ENCODE measurements around the gene HPGDS.
A peak's percentile ranks its signal among the peaks of the same experiment; 100 is the strongest.

HPGDS gene

DNA sequence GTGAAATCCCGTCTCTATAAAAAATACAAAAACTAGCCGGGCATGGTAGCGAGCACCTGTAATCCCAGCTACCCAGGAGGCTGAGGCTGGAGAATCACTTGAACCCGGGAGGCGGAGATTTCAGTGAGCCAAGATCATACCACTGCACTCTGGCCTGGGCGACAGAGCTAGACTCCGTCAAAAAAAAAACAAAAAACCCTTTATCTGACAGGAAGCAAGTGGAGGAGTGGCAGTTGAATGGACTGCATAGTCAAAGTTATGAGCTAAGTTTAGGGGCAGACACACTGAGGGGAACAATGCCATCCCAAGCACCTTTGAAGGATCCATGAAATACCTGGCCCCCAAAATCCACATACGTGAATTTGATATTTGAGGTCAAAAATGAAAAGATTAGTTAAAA, 7.5 kb upstream of the HPGDS start:
- H3K4me3 ChIP-seq (replicated peaks in 1 of 2; ENCODE audit: low read depth in 2 of 2, low read length in 2 of 2) = no peak overlapping the region
- DNase-seq (ENCODE audit: low read depth in 2 of 2) = no peak
- TF ChIP-seq, protein P1, sequence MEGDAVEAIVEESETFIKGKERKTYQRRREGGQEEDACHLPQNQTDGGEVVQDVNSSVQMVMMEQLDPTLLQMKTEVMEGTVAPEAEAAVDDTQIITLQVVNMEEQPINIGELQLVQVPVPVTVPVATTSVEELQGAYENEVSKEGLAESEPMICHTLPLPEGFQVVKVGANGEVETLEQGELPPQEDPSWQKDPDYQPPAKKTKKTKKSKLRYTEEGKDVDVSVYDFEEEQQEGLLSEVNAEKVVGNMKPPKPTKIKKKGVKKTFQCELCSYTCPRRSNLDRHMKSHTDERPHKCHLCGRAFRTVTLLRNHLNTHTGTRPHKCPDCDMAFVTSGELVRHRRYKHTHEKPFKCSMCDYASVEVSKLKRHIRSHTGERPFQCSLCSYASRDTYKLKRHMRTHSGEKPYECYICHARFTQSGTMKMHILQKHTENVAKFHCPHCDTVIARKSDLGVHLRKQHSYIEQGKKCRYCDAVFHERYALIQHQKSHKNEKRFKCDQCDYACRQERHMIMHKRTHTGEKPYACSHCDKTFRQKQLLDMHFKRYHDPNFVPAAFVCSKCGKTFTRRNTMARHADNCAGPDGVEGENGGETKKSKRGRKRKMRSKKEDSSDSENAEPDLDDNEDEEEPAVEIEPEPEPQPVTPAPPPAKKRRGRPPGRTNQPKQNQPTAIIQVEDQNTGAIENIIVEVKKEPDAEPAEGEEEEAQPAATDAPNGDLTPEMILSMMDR (IDR thresholded peaks at IDR 0.05; ENCODE audit: low read depth, low read length) = no peak

DNA sequence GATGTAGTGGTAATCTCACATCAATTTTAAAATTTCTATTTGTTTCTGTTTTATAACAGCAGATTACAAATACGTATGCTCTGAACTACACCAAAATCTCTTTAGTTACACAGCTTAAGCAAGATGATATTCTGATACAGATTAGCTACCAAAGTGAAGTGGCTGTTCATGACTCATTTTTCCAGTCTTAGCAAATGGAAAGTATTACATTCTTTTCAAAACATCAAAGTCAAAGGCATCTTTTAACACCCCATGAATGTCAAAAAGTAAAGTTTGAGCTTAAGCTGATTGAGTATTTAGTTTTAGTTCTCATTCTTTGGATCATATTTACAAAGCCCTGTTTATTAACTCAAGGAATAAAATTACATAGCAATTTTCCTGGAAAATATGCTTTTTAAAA, 6.6 kb upstream of the HPGDS start:
- H3K4me3 ChIP-seq (replicated peaks in 1 of 2; ENCODE audit: low read depth in 2 of 2, low read length in 2 of 2) = no peak overlapping the region
- TF ChIP-seq, protein P1 (IDR thresholded peaks at IDR 0.05; ENCODE audit: low read depth, low read length) = no peak
- peak; percentile 28 to 64 for DNase-seq (ENCODE audit: low read depth in 2 of 2)

DNA sequence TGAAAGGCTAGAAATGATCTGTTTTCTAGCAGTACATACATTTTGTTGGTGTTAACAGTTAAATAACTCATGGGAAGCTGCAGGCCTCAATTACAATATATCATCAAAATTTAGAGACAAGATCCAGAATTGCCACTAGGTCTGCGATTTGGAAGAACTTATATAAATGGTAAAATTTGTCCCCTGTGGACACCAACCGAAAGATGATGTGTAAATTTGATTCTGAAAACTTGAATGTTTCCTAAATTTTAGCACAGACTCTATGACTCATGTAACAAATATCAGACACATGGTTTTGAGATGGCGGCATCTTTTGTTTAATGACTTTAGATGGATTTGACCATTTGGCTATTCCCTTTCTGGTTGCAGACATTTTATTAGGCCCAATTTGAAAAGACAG, 6.0 kb upstream of the HPGDS start:
- no peak for DNase-seq (ENCODE audit: low read depth in 2 of 2)
- TF ChIP-seq, protein P1 (IDR thresholded peaks at IDR 0.05; ENCODE audit: low read depth, low read length) = no peak
- no peak overlapping the region for H3K4me3 ChIP-seq (replicated peaks in 1 of 2; ENCODE audit: low read depth in 2 of 2, low read length in 2 of 2)

DNA sequence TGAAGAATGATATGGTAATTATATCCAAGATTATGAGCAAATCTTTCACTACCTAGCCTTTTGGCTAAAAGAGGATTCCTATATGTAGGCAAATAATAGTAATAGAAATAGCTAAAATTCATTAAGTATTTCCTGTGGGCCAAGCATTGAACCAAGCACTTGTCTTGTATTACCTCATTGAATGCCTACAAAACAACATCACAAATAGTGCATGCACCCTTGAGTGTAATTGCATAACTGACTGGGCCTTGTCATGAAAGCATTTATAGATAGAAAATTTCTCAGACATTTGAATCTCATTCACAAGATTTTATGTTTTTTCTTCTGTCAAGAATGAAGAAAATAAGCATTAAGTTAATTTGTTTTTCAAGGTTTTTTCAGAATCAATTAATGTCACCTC, 3.9 kb upstream of the HPGDS start:
- no peak for DNase-seq (ENCODE audit: low read depth in 2 of 2)
- TF ChIP-seq, protein P1 (IDR thresholded peaks at IDR 0.05; ENCODE audit: low read depth, low read length) = no peak
- no peak overlapping the region for H3K4me3 ChIP-seq (replicated peaks in 1 of 2; ENCODE audit: low read depth in 2 of 2, low read length in 2 of 2)

DNA sequence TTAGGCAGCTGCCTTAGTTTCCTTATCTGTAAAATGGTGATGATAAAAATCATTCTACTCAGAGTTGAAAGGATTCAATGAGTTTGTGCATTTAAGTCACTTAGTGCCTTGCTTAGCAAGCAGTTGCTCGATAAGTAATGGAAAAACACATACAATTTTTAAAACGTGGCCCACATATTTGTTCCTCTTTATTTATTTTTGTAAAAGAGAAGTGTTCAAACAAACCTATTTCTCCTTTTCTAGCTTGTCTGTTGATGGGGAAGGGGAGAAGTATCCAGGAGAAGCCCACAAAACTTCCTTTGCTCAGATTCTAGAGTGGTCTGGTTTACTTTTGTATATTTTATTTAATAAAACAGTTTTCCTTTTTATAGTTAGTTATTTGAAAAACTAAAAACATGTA, 3.3 kb upstream of the HPGDS start:
- H3K4me3 ChIP-seq (replicated peaks in 1 of 2; ENCODE audit: low read depth in 2 of 2, low read length in 2 of 2) = no peak overlapping the region
- TF ChIP-seq, protein P1 (IDR thresholded peaks at IDR 0.05; ENCODE audit: low read depth, low read length) = no peak
- no peak for DNase-seq (ENCODE audit: low read depth in 2 of 2)

DNA sequence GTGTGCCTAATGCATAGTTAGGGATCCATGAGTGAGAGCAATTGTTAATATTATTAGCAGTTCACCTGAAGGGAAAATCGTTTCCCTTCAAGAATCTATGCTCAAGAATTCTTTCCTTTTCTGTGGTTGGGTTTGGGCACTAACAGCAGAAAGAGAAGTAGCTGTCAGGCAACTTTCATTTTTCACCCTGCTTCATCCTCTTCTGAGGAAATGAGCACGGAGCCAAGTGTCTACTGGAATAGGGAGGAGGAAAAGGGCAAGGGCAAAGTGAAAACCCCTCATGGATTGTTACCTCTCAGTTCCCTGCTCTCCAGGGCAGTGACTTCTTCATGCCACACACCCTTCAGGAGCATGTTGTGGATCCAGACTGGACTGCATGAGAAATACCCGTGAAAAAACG, 2.6 kb upstream of the HPGDS start:
- TF ChIP-seq, protein P1 (IDR thresholded peaks at IDR 0.05; ENCODE audit: low read depth, low read length) = no peak
- no peak for DNase-seq (ENCODE audit: low read depth in 2 of 2)
- no peak overlapping the region for H3K4me3 ChIP-seq (replicated peaks in 1 of 2; ENCODE audit: low read depth in 2 of 2, low read length in 2 of 2)

DNA sequence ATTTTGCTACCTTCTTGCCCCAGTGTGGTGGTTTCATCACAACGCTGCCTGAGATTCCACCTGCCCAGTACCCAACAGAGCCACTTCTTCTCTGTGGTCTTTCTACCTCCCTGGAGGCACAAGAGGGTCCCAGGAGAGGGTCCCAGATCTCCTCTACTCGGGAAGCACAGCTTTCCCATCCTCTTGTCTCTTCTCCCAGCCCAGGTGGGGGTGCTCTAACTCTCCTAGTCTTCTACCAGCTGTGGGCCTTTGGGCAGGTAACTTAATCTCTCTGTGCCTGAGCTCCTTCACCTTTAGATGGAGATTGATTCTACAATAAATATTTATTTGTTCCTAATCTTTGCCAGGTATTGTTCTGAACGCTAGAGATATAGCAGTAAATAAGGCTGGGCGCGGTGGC, 1.8 kb upstream of the HPGDS start:
- DNase-seq (ENCODE audit: low read depth in 2 of 2) = no peak
- TF ChIP-seq, protein P1 (IDR thresholded peaks at IDR 0.05; ENCODE audit: low read depth, low read length) = no peak
- no peak overlapping the region for H3K4me3 ChIP-seq (replicated peaks in 1 of 2; ENCODE audit: low read depth in 2 of 2, low read length in 2 of 2)

Measured in cardiac fibroblast (primary cell).